Aorta (tissue), 5 donors: ENCODE measurements around the gene ZNF641. TPM values are rescaled to one million over a fixed set of nuclear protein-coding genes. Genes with fewer than 3 reads are reported as not detected.

Source experiments
- ATAC-seq: fragments of 200-7000 bp; cut with Tn5 transposase; one replicate; pipeline ENCODE4 v1.9.1; 2022; ENCODE audit warnings: moderate library complexity; ENCODE audit not compliant: low FRiP score
- DNase-seq, 2 donors: peaks; one replicate each; pipeline ENCODE4 v3.0.0-alpha.2; 2020
- H3K27ac ChIP-seq, 2 donors: one replicate each; pipeline ENCODE4 v1.5.1; 2013; ENCODE audit warnings: low read length in 2 of 2, mild to moderate bottlenecking in 2 of 2, moderate library complexity in 2 of 2, control low read depth in 1 of 2, inconsistent platforms in 1 of 2, low read depth in 1 of 2
- H3K27me3 ChIP-seq, 2 donors: one replicate each; pipeline ENCODE4 v1.6.1; 2013; ENCODE audit warnings: control low read depth in 1 of 2, low read length in 1 of 2, mild to moderate bottlenecking in 1 of 2, moderate library complexity in 1 of 2; ENCODE audit not compliant: insufficient read depth in 2 of 2, control insufficient read depth in 1 of 2
- H3K36me3 ChIP-seq, 2 donors: one replicate each; pipeline ENCODE4 v1.6.1; 2013; ENCODE audit warnings: control low read depth in 1 of 2, low read length in 1 of 2, mild to moderate bottlenecking in 1 of 2; ENCODE audit not compliant: insufficient read depth in 2 of 2, control insufficient read depth in 1 of 2
- H3K4me1 ChIP-seq, 2 donors: one replicate each; pipeline ENCODE4 v1.6.1; 2013; ENCODE audit warnings: low read length in 2 of 2, control low read depth in 1 of 2, mild to moderate bottlenecking in 1 of 2, moderate library complexity in 1 of 2; ENCODE audit not compliant: insufficient read depth in 2 of 2, control insufficient read depth in 1 of 2
- H3K4me3 ChIP-seq, 2 donors: one replicate each; pipeline ENCODE4 v1.5.1; 2013; ENCODE audit warnings: low read length in 2 of 2, control low read depth in 1 of 2, mild to moderate bottlenecking in 1 of 2
- H3K9me3 ChIP-seq: one replicate; pipeline ENCODE4 v1.6.1; 2013; ENCODE audit warnings: mild to moderate bottlenecking, low read length; ENCODE audit not compliant: control insufficient read depth
- WGBS, 2 donors: extraction: QIAGEN DNeasy Blood & Tissue Kit; methylation state at CpG; one replicate each; pipeline ENCODE4 v1.1.7; 2013; 5-methylcytosine and 5-hydroxymethylcytosine counted together
- intact Hi-C, 2 donors: fragments of 100-400 bp; cut with DNase I; formaldehyde crosslinking; loops; one replicate each; pipeline versions ENCODE4 v1.14.2 to v1.15.0; 2022
- long read RNA-seq, 2 donors: library from polyadenylated mRNA; unstranded; transcript quantifications; one replicate each; pipeline ENCODE4 v2.0.0, GENCODE V29; 2020 to 2021
- polyA plus RNA-seq, 2 donors: library from polyadenylated mRNA; stranded (reverse); fragments of 200-250 nt; gene quantifications; one replicate each; pipeline ENCODE4 v1.2.3, GENCODE V29; 2013
- total RNA-seq, 2 donors: library from RNA; stranded (reverse); fragmentation: NEBNext Ultra II Directional; extraction: Animal tissue kit (Norgen Biotek cat#: 25700); gene quantifications; one replicate each; pipeline ENCODE4 v1.2.1, GENCODE V29; 2021
- donor health status: healthy with polysubstance abuse.
- donor health status: Bipolar disorder and iron deficiency.
- donor health status: DM: no; HTN: no; CAD: no.
- donor health status: DM: no; HTN: no; CAD: no.
- donor health status: DM: yes; HTN: yes; CAD: no.

ZNF641 gene
- total RNA-seq: 10 to 100 TPM; 19.4 to 22.4 TPM
- 10 to 100 TPM in 1 of 2 donors, 1 to 10 TPM in 1; 9.0 to 15.3 TPM for polyA plus RNA-seq
- long read RNA-seq, donor 1, full-length matches to known transcripts: 2 of 11 reads
- long read RNA-seq, donor 1, partial matches to known transcripts: 3 of 11 reads
- long read RNA-seq, donor 1, other reads (novel, unspliced or antisense): 6 of 11 reads
- long read RNA-seq, donor 2, transcript ZNF641-205 (6 exons, 1,823 nt): major isoform, 6 of 8 reads
- long read RNA-seq, donor 2, partial matches to known transcripts: 1 of 8 reads
- long read RNA-seq, donor 2, other reads (novel, unspliced or antisense): 1 of 8 reads

DNA sequence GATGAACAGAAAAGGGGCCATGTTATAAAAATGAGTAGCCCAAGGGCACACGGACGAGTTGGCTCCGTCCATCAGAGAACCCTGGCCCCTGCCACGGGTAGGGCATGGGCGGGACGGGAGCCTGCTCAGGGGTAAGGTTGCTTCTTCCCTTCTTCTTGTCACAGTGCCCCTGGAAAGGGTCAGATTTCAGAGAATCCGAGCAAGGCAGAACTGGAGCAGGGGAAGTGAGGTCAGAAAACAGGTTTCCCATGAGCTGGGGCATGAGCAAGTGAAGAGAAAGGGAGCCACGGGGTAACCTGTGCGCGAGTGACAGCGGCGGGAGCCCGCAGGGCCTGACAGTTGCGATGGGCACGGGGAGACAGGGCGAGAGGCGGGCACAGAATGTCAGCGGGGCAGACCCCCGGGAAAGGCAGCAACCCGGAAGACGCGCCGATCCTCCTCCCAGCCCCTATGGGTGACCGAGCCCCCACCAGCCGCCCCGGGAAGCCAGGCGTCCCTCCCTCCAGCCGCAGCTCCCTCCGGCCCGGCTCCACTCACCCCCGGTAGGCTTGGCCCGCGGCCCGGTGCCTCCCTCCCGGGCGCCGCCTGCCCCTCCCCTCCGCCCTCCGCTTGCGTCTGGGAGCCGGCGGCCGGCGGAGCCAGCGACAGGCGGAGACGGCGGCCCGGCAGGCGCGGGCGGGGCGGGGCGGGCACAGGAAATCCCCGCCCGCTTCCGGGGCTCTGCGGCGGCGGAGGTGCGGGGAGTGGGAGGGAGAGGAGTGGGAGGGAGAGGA, at the start of gene ZNF641:
Gene ZNF641, minus strand, starts transcription at position 671 of the 773 bp plus-strand sequence. CDS start 2,829 bp downstream, outside the sequence.
- H3K4me3 ChIP-seq: peak within 1 kb of the TSS; percentile 50 to 92
- ATAC-seq (peak; percentile 92), DNase-seq (peak; percentile 87 to 94)
- peak within 1 kb of the TSS; percentile 36 to 99 for H3K27ac ChIP-seq
- WGBS, 2 donors: 0% methylated on average over 44 to 61 of the region's 61 CpGs
- H3K4me1 ChIP-seq: peaks cover 0 to 2% of the 10 kb centered on the region in 2 donors
- intact Hi-C loops: no loop called here
- H3K27me3 ChIP-seq: no peaks in the 10 kb centered on the region
- no peaks in the 10 kb centered on the region for H3K9me3 ChIP-seq
- H3K36me3 ChIP-seq: peaks cover 1 to 3% of the 10 kb centered on the region in 2 donors

DNA sequence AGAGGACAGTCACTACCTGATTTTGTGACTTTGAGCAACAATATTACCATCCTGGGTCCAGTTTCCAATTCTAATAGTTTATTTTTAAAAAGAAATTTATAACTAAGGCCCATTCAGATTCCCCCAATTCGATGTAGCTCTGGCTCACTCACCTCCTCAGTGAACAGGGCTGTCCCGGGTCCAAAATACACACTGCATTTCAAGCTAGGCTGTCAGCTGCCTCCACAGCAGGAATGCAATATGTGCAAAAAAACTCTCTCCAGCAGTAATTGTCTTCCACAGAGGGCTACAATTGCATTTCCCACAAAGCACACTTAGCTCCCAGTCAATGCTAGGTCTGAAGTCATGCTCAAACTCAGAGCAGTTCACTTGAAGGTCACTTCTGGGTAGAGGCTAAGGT, 39.3 kb upstream of the ZNF641 start:
- whole genome bisulfite sequencing, 2 donors: 3 to 8% methylated on average over 2 of the region's 2 CpGs
- Histone ChIP-seq H3K36me3 (no peaks in the 10 kb centered on the region), H3K9me3 (peaks cover 1% of the 10 kb centered on the region), H3K4me3 (no peak overlapping the region), H3K27ac (no peak overlapping the region), H3K4me1 (peaks cover 4 to 6% of the 10 kb centered on the region in 2 donors), H3K27me3 (no peaks in the 10 kb centered on the region)
- ATAC-seq (peak; percentile 64), DNase-seq (peak in 1 of 2 donors; percentile 44)
- intact Hi-C loops: no loop called here

DNA sequence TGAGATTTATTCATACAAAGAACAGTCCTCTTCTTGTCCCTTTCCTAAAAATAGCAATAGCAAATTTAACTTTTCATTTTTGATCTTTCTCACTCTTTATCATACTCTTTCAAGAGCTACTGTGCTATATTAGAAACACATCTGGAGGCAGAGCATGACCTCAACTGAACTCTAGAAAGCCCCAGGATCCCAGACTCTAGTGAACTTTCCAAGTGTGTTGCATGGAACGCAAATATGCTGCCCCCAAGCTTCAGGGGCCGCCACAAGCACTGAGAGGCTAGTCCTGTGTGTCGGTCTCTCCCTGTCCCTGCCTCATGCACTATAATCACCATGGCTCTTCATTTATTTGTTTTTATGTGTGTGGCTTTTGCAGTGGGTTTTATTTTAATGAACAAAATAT, 38.7 kb upstream of the ZNF641 start:
- Histone ChIP-seq H3K9me3 (peaks cover under 1% of the 10 kb centered on the region), H3K4me3 (no peak overlapping the region), H3K4me1 (peaks cover 4 to 6% of the 10 kb centered on the region in 2 donors), H3K27ac (no peak overlapping the region), H3K36me3 (no peaks in the 10 kb centered on the region), H3K27me3 (peaks cover 0 to 1% of the 10 kb centered on the region in 2 donors)
- intact Hi-C loops: no loop called here
- 88% methylated on average over 3 of the region's 3 CpGs for WGBS, 2 donors
- DNase-seq (no peak), ATAC-seq (peak; percentile 27)

DNA sequence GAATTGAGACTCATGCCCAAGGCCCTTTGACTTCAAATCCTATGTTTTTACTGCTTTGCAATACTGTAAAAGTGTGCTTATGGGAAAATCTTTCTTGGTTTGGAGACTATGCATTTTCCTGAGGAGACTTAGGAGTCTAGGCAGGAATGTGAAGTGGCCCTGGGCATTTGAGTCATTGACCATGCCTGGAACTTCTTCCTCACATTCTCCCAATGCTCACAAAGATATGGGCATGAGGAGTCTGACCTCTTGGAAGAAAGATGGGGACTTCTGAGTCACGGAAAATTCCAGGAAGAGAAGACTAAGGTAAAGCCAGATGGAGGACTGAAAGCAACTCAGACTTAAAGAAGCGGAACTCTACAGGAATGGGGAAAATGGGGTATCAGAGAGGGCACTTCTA, 38.2 kb upstream of the ZNF641 start:
- peak overlapping the region in 1 of 2 donors; percentile 44 for H3K27ac ChIP-seq
- no peaks in the 10 kb centered on the region for H3K9me3 ChIP-seq
- whole genome bisulfite sequencing, 2 donors: 69 to 78% methylated on average over 2 of the region's 2 CpGs
- no peak overlapping the region for H3K4me3 ChIP-seq
- peaks cover 0 to 1% of the 10 kb centered on the region in 2 donors for H3K27me3 ChIP-seq
- intact Hi-C loops: no loop called here
- H3K4me1 ChIP-seq: peaks cover 4 to 6% of the 10 kb centered on the region in 2 donors
- no peaks in the 10 kb centered on the region for H3K36me3 ChIP-seq
- DNase-seq (no peak), ATAC-seq (no peak)

DNA sequence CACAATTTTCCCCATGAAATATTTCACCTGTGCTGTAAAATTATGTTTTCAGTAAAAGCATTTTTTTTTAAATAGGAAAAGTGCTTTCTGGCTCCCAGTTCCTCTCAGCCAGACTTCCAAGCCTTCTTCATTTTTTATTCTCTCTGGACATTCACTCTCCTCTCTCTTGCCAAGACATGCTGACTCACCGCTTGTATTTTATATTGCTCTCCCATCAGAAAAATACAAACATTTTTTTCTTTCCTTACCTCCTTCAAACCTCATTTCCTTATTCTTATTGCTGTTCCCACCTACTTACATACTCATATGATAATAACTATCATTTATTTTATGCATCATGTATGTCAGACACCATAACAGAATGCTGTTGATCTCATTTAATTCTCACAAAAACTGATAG, 37.7 kb upstream of the ZNF641 start:
- WGBS, 2 donors: 0 to 8% methylated on average over 1 of the region's 1 CpG
- intact Hi-C loops: no loop called here
- Histone ChIP-seq H3K36me3 (no peaks in the 10 kb centered on the region), H3K9me3 (no peaks in the 10 kb centered on the region), H3K27me3 (peaks cover 0 to 1% of the 10 kb centered on the region in 2 donors), H3K4me3 (no peak overlapping the region), H3K27ac (no peak overlapping the region), H3K4me1 (peaks cover 4 to 6% of the 10 kb centered on the region in 2 donors)
- ATAC-seq (peak; percentile 57), DNase-seq (no peak)

DNA sequence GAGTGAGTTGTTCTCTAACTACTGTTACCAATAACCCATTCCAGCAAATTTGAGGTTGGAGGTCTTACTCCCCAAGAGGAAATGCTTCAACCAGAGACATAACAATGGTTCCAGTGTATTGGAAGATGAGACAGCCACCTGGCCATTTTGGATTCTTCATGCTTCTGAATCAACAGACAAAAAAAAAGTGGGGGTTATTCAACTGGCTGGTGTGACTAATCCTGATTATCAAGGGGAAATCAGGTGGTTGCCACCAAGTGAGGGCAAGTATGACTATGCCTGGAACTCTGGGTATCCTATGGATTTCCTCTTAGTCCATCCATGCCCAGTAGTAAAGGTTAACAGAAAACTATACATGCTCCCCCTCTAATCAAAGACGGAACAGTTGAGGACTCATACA, 29.9 kb upstream of the ZNF641 start:
- whole genome bisulfite sequencing, 2 donors: 85 to 92% methylated on average over 1 of the region's 1 CpG
- no peak overlapping the region for H3K4me3 ChIP-seq
- no peaks in the 10 kb centered on the region for H3K36me3 ChIP-seq
- no peak for ATAC-seq
- H3K27me3 ChIP-seq: peaks cover 0 to 1% of the 10 kb centered on the region in 2 donors
- H3K27ac ChIP-seq: no peak overlapping the region
- no peaks in the 10 kb centered on the region for H3K9me3 ChIP-seq
- H3K4me1 ChIP-seq: no peaks in the 10 kb centered on the region
- no peak for DNase-seq
- intact Hi-C loops: no loop called here

GRCh38 chr12:48379794-48380193, 29.1 kb upstream of the ZNF641 start:
- ATAC-seq (no peak), DNase-seq (no peak)
- H3K9me3 ChIP-seq: no peaks in the 10 kb centered on the region
- WGBS, 2 donors: 54% methylated on average over 4 of the region's 4 CpGs
- H3K4me1 ChIP-seq: no peaks in the 10 kb centered on the region
- no peaks in the 10 kb centered on the region for H3K27me3 ChIP-seq
- intact Hi-C loops: no loop called here
- H3K27ac ChIP-seq: no peak overlapping the region
- H3K36me3 ChIP-seq: no peaks in the 10 kb centered on the region
- H3K4me3 ChIP-seq: no peak overlapping the region

- H3K27me3 ChIP-seq: no peaks in the 10 kb centered on the region
- no peak overlapping the region for H3K4me3 ChIP-seq
- no peaks in the 10 kb centered on the region for H3K36me3 ChIP-seq
- no peaks in the 10 kb centered on the region for H3K4me1 ChIP-seq
- H3K27ac ChIP-seq: no peak overlapping the region
- DNase-seq (no peak), ATAC-seq (no peak)
- 45 to 64% methylated on average over 2 of the region's 2 CpGs for WGBS, 2 donors
- no peaks in the 10 kb centered on the region for H3K9me3 ChIP-seq
- intact Hi-C loops: no loop called here
These were observed 26.9 kb upstream of the ZNF641 start for GRCh38 chr12:48377646-48378045.

- Histone ChIP-seq H3K4me1 (no peaks in the 10 kb centered on the region), H3K4me3 (no peak overlapping the region), H3K9me3 (no peaks in the 10 kb centered on the region), H3K27me3 (no peaks in the 10 kb centered on the region), H3K36me3 (no peaks in the 10 kb centered on the region), H3K27ac (no peak overlapping the region)
- intact Hi-C loops: no loop called here
- DNase-seq (no peak), ATAC-seq (no peak)
These were observed 23.4 kb upstream of the ZNF641 start for GRCh38 chr12:48374164-48374563.
